Stimulated activated CD8-positive, alpha-beta memory T cell treated with anti-CD3 and anti-CD28 coated beads, Interleukin-4, amount 100 ng/mL, for 4 hours (primary cell): Measurements from ENCODE around the gene PACSIN1.

Experiments
- DNase-seq, 2 donors: peaks; one replicate each; pipeline ENCODE4 v3.0.0-alpha.2; 2020; ENCODE audit warnings: low read depth in 2 of 2, low spot score in 1 of 2

Gene PACSIN1, protein sequence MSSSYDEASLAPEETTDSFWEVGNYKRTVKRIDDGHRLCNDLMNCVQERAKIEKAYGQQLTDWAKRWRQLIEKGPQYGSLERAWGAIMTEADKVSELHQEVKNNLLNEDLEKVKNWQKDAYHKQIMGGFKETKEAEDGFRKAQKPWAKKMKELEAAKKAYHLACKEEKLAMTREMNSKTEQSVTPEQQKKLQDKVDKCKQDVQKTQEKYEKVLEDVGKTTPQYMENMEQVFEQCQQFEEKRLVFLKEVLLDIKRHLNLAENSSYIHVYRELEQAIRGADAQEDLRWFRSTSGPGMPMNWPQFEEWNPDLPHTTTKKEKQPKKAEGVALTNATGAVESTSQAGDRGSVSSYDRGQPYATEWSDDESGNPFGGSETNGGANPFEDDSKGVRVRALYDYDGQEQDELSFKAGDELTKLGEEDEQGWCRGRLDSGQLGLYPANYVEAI

DNA sequence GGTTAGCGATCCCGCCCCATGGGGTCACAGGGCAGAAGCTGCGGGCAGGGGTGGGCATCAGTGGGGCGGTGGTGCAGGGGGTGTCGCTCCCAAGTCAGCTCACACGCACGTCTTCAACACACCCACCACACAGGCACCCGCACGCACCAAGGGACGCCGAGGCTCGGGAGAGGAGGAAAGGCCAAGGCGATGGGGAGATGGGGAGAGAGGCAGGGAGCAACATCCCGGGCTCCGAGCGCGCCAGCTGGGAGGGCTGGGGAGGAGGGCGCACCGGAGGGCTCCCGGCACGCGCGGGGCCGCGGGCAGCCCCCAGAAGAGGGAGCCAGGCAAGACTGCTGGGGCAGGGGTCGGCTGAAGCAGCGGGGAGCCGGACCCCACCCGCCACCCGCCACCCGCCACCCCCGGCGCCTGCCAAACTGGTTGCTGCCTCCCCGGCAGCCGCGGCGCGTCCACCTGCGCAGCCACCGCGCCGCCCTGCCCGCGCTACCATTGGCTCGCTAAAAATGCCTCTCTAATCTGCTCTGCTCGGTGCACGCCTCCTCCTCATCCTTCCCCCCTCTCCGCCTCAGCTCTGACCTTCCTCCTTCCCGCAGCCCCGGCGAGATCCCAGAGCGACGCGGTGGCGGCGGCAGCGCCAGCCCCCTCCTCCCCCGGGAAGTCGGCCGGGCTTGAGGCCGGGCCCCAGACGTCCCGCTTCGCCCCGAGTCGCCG is at the start of gene PACSIN1:
Gene PACSIN1 (plus strand): TSS at position 546 of the 711 bp plus-strand sequence. CDS start 60,230 bp downstream, outside the sequence.
- DNase-seq: no peak

DNA sequence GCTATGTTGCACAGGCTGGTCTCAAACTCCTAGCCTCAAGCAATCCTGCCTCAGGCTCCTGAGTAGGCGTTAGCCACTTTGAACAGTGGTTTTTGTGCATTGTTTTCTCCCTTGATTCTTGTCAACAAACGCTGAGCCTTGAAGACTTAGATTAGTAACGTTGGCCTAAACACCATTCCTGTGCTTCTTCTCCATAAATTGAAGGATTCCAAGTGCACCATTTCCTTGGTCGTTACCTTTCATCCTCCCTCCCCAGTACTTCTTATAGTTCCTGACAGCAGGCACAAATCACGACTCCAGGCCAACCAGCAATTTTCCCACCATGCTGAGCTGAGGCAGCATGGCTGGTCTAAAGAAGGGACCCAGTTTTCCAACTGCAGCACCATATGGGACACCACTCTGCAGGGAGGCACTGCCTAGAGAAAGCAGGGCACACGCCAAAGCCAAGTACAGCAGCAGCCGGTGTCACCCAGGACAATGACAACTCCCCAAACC is 49.0 kb upstream of the PACSIN1 start:
- no peak for DNase-seq

DNA sequence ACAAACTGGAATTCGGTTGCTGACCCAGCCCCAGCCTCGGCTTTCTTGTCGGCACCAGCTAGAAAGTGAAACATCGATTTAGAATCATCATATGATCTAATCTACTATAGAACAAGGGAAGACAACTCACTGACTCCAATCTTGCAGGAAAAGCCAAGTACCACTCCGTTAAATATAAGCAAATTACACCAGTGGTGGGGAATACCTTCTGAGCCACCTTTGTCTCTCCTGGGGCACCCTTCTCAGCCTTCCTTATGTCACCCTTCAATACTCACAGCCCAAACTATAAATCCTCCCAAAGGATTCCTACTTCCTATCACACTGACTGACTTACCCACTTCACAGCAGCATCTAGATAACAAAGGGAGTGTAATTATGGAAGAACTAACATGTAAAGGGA is 47.5 kb upstream of the PACSIN1 start:
- DNase-seq: no peak

DNA sequence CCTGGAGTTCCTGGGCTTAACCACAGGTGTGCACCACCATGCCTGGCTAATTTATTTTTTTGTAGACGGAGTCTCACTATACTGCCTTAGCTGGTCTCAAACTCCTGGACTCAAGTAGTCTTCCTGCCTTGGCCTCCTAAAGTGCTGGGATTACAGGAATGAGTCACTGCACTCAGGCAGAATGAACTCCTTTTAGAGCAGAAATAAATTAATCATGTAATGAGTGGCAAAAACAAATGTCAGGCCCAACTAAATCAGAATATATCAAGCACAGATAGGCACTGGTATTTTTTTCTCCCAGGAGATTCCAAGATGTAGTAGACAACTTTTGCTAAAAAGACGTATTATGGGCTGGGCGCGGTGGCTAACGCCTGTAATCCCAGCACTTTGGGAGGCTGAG is 42.6 kb upstream of the PACSIN1 start:
- no peak for DNase-seq

DNA sequence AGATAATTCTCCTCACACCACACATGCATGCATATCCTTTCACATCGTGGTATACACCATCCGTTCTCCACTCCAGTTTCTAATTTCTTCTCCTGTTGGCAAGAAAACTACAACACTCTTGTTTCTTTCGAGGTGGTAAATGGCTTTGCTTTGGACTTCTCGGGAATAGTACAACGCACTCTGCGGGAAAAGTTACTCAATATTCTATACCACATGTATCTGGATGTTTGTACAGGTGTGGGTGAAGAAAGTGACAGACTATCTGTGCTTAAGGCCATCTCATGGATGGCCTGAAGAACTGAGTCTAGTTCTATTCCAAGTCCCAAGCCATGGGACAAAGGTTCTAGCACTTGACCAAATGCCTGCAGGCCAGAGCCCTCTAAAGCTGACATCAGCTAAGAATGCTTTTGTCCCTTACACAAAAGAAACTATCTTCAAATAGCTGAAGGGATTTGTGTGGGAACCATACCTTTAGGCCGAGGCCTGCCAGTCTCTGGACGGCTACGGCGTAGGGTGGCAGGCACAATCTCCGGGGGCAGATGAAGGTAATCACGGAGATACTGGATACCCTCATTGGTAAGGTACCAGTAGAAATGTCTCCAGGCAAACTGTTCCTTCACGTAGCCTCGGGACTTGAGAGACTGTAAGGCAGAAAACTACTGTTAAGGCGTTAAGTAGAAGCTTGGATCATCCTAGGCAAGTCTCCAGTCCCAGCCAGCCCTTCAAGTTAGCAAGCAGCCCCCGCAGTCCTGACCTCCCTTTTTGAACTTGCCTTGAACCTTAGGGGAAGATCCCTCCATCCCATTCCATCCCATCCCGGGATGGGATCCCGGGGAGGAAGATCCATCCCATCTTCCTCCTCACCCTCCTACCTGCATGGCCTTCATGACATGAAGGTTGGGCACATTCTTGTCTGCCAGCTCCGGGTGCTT is 41.4 kb upstream of the PACSIN1 start:
- no peak for DNase-seq

DNA sequence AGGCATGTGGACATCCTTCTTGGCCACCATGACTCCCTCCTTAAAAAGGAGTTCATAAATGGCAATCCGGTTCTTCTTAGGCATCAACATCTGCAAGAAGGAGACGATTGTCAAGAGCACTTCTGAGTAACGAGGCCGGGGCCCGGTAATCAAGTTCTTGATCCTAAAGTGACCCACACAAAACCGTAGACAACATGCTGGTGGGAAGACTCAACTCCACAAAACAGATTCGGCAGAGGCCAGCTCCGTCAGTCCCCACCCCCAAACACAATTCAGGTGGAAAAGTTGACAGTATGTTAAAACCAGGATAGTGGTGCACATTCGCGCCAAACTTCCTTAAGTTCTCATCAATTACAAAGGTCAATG is 40.8 kb upstream of the PACSIN1 start:
- DNase-seq: no peak

DNA sequence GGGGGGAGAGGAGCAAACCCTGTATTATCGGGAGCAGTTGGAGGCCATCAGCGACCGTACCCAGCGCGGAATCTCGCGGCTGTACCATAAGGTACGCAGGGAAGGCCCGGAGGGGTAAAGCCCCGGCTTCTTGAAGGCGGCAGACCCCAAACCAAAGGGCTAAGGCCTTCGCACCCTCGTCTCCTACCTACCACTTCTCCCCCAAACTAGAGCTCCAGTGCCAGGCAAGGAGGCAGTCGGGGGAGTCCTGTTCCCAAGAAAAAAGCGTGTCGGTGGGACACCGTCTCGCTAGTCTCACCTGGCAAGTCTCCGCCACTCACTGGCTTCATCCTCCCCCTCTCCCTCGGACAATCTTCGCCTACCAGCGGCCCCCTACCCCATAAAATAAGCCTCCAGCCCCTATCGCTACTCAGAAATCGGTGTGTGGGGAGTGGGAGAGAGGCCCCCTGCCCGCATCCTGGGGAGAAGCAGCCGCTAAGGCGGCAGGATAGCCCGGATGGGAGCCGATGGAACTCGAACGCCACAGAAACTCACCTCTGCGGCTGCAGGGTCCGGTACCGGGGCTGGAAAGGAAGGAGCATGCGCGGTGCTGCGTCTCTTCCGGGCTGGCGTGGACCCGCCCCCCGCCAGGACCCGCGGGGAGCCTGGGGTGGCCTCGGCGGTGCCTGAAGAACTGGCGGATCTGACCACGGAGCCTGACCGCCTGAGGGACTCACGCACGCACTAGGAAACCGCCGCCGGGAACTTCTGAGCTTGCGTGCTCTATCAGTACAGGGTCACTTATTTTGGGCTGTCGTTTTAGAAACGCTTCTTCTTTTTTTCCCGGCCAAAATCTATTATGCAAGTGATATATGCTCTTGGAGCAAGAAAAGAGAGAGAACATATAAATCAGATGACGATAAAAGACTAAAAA is 40.1 kb upstream of the PACSIN1 start, which contains the start of gene RPS10:
Gene RPS10 (minus strand): TSS at position 572 of the 913 bp plus-strand sequence. CDS start 848 bp downstream, outside the sequence.
- peak; percentile 71 to 76 for DNase-seq

DNA sequence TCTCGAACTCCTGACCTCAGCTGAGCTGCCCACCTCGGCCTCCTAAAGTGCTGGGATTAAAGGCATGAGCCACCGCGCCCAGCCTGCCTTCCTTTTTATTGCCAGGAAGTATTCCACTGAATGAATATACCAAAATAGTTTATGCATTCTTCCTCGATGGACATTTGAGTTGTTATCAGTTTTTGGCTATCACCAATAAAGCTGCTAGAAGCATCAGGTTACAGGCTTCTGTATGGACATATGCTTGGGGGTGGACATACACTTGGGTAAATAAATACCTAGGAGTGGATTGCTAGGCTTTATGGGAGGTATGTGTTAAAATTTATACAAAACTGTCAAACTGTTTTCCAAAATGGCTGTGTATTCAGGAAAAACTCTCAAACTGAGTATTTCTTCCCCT is 30.0 kb upstream of the PACSIN1 start:
- no peak for DNase-seq

DNA sequence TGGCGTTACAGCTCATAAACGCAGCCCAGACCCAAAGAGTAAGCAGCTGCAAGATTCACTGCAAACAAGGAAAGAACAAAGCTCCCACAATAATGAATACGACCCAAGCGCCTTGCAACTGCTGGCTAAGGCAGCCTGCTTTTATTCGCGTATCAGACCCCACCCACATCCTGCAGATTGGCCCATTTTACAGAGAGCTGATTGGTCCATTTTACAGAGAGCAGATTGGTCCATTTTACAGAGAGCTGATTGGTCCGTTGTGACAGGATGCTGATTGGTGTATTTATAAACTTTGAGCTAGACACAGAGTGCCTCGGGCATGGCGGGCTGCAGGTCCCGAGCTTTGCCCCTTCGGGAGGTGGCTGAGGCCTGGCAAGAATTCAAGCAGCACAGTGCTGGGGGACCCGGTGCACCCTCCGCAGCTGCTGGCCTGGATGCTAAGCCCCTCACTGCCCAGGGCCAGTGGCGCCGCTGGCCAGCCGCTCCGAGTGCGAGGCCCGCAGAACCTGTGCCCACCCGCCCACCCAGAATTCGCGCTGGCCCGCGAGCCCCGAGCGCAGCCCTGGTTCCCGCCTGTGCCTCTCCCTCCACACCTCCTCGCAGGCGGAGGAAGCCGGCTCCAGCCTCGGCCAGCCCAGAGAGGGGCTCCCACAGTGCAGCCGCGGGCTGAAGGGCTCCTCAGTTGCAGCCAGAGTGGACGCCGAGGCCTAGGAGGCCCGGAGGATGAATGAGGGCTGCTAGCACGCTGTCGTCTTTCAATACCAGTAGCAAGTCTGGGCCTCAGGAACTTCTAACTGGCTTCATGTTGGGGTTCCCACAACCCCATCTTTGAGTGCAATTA is 28.9 kb upstream of the PACSIN1 start:
- no peak for DNase-seq

DNA sequence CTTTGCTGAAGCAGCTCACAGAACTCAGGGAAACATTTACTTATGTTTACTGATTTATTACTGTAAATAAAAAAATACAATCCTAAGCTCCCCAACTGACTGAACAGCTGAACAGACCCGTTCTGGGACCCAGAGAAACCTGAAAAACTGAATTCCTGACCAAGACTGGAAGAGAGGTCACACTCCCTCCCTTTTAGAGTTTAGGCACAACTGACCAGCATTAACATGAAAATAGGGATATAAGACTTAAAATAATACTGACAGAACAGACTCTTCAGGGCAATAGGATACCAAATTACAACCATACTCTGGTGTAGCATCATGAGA is 28.3 kb upstream of the PACSIN1 start:
- no peak for DNase-seq

DNA sequence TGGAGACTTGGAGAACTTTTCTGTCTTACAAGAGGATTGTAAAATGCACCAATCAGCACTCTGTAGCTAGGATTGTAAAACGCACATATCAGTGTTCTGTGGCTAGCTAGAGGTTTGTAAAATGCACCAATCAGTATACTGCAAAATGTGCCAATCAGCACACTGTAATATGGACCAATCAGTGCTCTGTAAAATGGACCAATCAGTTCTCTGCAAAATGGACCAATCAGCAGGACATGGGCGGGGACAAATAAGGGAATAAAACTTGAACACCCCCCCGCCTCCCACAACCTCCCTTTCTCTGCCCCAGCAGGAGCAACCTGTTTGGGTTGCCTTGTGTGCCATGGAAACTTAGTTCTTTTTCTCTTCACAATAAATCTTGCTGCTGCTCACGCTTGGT is 27.2 kb upstream of the PACSIN1 start:
- DNase-seq: no peak

DNA sequence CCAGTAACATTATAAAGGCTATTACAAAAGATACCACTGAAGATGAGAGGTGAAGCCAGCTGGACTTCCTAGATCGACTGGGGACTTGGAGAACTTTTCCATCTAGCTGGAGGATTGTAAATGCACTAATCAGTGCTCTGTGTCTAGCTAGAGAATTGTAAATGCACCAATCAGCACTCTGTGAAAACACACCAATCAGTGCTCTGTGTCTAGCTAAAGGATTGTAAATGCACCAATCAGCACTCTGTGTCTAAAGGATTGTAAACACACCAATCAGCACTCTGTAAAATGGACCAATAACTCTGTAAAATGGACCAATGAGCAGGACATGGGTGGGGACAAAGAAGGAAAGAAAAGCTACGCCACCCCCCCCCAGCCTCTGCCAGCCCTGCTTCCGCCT is 26.4 kb upstream of the PACSIN1 start:
- no peak for DNase-seq

DNA sequence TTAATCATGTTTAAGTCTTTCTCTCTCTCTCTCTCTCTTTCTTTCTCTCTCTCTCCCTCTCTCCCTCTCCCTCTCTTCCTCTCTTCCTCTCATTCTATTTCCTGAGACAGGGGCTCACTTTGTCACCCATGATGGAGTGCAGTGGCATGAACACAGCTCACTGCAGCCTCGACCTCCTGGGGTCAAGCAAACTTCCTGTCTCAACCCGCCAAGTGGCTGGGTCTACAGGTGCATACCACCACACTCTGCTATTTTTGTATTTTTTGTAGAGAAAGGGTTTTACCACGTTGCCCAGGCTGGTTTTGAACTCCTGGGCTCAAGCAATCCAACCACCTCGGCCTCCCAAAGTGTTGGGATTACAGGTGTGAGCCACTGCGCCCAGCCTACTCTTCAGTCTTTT is 24.4 kb upstream of the PACSIN1 start:
- DNase-seq: no peak

DNA sequence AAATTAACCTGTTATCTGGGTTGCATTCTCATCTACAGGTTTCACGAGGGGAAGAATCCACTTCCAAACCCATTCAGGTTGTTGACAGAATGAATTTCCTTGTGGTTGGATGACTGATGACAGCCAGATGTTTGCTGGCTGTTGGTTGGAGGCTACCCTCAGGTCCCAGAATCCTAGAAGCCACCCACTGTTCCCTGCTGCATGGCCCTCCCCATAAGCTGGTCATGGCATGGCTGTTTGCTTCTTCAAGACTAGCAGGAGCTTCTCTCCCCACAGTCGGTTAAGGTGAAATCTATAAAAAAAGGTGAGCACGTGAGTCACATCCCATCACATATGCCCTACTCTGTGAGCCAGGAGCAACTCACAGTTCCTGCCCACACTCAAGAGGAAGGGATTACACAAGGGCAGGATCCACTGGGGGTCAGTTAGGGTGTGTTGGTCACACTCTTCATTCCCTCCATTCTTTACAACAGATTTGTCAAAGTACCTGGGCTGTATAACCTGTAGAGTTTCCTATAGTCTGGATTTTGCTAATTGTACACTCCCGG is 20.5 kb upstream of the PACSIN1 start:
- no peak for DNase-seq

DNA sequence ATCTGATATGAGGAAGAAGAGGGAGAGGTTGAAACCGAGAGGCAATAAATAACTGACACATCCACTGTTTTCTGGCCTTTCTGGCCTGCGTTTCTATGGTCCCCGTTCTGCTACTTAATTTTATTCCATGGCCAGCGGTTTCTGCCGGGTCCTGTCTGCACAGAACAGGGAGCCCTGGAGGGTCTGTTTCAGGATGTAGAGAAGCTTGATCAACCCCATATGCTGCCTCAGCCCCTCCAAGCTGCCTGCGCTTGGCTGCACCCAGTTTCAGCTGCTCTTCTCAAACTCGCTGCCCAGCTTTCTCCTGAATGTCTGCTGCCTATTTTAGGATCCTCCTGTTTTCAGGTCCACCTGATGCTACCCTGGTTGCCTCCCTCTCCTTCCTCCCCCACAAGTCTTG is 18.5 kb upstream of the PACSIN1 start:
- no peak for DNase-seq

DNA sequence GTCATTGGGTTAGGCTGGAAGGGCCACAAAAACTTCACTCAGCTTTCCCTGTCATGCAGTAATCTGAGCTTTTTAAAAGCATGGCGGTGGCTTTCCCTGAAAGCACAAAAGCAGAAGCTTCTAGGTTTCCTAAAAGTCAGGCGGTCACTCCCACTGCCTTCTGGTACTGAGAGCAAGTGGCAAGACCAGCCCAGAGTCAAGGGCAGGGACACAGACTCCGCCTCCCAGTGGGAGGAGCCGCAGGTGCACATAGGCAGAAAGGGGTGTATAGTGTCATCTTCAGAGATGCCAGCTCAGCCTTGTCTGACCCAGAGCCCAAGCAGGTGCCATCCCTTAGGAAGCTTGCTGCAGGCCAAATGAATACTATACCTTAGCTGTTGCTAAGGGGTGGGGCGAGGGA is 18.0 kb upstream of the PACSIN1 start:
- no peak for DNase-seq

DNA sequence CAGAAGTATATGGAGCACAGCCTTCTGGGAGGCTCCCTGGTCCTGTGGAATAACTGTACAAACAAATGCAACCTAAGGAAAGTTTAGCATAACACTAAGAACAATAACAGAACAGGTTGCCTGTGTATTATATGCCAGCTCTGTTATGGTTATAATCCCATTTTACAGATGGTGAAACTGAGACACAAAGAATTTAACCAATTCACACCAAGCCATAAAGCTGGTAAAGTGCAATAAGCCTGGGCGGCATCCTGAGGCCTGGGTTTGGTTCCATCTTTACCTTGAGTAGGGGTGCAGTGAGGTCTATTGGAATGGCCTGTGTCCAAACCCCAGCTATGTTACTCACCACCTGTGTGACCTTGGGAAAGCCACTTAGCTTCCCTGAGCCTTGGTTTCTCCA is 14.7 kb upstream of the PACSIN1 start:
- no peak for DNase-seq

DNA sequence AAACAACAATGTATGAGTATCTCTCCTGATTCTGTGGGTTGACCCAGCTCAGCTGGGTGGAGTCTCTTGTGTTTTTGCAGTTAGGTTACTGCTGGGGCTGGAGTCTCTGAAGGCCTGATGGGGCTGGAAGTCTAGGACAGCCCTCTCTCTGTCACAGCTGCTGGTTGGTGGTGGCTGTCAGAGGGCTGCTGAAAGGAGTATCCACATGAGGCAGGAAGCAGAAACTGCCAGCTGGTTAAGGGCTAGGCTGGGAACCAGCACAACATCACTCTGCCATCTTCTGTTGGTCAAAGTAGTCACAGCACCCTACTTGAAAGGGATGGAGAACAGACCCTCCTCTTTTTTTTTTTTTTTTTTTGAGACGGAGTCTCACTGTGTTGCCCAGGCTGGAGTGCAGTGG is 10.0 kb upstream of the PACSIN1 start:
- no peak for DNase-seq

DNA sequence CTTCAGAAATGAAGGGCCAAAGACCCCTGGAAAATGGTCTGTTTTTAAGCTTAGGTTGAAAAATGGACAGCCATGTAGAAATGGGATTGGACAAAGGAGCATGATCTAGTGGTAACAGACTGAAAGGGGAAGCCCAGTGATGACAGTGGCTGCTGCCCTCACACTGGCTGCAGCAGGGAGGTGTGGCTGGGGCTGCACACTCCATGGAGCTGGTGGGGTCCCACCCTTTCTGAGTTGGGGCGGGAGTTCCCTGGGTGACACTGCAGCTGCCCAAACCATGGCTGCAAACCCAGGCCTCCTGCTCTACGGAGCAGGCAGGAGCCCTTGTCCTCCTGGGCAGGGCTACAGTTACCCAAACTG is 8.5 kb upstream of the PACSIN1 start:
- DNase-seq: no peak
